Keratinocyte (primary cell): ENCODE data around the gene GALNT14. TPM values are rescaled to one million over a fixed set of nuclear protein-coding genes. Genes with fewer than 3 reads are reported as not detected.

Experiments
- DNase-seq: peaks from one replicate; pipeline ENCODE4 v3.0.0-alpha.2; 2011; ENCODE audit warnings: low read depth, missing footprints, low spot score
- FAIRE-seq: peaks from 2 replicates; lab custom pipeline; 2011; peaks lifted over from hg19 to GRCh38; lab: Jason Lieb, UNC
- H2AFZ ChIP-seq: 2 replicates; pipeline ENCODE4 v1.6.0; 2012; ENCODE audit warnings: low read length, control low read depth, inconsistent platforms; ENCODE audit not compliant: control insufficient read depth
- H3K27ac ChIP-seq: 2 replicates; pipeline ENCODE4 v1.5.1; 2011; ENCODE audit warnings: low read length; ENCODE audit not compliant: control insufficient read depth, insufficient read depth
- H3K27me3 ChIP-seq: 3 replicates; pipeline ENCODE4 v1.6.0; 2011; ENCODE audit warnings: low read length; ENCODE audit not compliant: control insufficient read depth, insufficient read depth; ENCODE audit errors: extremely low read depth
- H3K36me3 ChIP-seq, 2 experiments: 2 replicates in 1 of 2; 3 replicates in 1 of 2; pipeline ENCODE4 v1.5.1; 2011; ENCODE audit warnings: low read length in 2 of 2, mild to moderate bottlenecking in 1 of 2; ENCODE audit not compliant: control insufficient read depth in 2 of 2, insufficient read depth in 2 of 2; ENCODE audit errors: extremely low read depth in 1 of 2
- H3K4me1 ChIP-seq: 3 replicates; pipeline ENCODE4 v1.5.1; 2011; ENCODE audit warnings: low read length; ENCODE audit not compliant: control insufficient read depth, insufficient read depth; ENCODE audit errors: extremely low read depth
- H3K4me2 ChIP-seq: 3 replicates; pipeline ENCODE4 v1.6.0; 2011; ENCODE audit warnings: low read depth, low read length; ENCODE audit not compliant: control insufficient read depth, insufficient read depth; ENCODE audit errors: extremely low read depth
- H3K4me3 ChIP-seq, 3 experiments: fragments of 200-600 bp in 1 of 3; sonication (generic) in 1 of 3; 2 replicates in 2 of 3; 3 replicates in 1 of 3; pipeline ENCODE4 v1.5.1; 2011 to 2016; ENCODE audit warnings: low read length in 3 of 3, mild to moderate bottlenecking in 3 of 3, control low read depth in 2 of 3, inconsistent platforms in 1 of 3, low read depth in 1 of 3, mixed read lengths in 1 of 3, mixed run types in 1 of 3, moderate library complexity in 1 of 3; ENCODE audit not compliant: control insufficient read depth in 2 of 3, insufficient read depth in 2 of 3; ENCODE audit errors: extremely low read depth in 1 of 3
- H3K79me2 ChIP-seq: 2 replicates; pipeline ENCODE4 v1.6.0; 2012; ENCODE audit warnings: low read length; ENCODE audit not compliant: control insufficient read depth, insufficient read depth
- H3K9ac ChIP-seq: 3 replicates; pipeline ENCODE4 v1.6.0; 2011; ENCODE audit warnings: low read length; ENCODE audit not compliant: control insufficient read depth, insufficient read depth; ENCODE audit errors: extremely low read depth
- H3K9me1 ChIP-seq: 3 replicates; pipeline ENCODE4 v1.6.0; 2011; ENCODE audit warnings: low read length; ENCODE audit not compliant: control insufficient read depth, insufficient read depth; ENCODE audit errors: extremely low read depth
- H3K9me3 ChIP-seq: 2 replicates; pipeline ENCODE4 v1.5.1; 2012; ENCODE audit warnings: low read depth, low read length; ENCODE audit not compliant: control insufficient read depth
- H4K20me1 ChIP-seq: 3 replicates; pipeline ENCODE4 v1.6.0; 2011; ENCODE audit warnings: low read length; ENCODE audit not compliant: control insufficient read depth, insufficient read depth; ENCODE audit errors: extremely low read depth
- EZH2 ChIP-seq: IDR thresholded peaks from one replicate; pipeline ENCODE4 v1.6.1; 2012; ENCODE audit warnings: inconsistent platforms, mild to moderate bottlenecking, low read length, moderate library complexity
- dilution Hi-C: fragments of 300-500 bp; cut with MboI; formaldehyde crosslinking; loops from one replicate; pipeline ENCODE4 v1.7.0; 2020; ENCODE audit warnings: low sequenced_read_pairs; ENCODE audit not compliant: extremely low pct_ligation_motif_present
- polyA plus RNA-seq, 5 experiments: library from polyadenylated mRNA; depleted of rRNA in 3 of 5; stranded (reverse) in 3 of 5; stranded (forward) in 1 of 5; unstranded in 1 of 5; fragments of >200 nt; gene quantifications; 1 replicate in 1 of 5; 2 replicates in 3 of 5; 3 replicates in 1 of 5; pipeline versions ENCODE4 v1.2.1 to v1.2.3, GENCODE V29; 2011 to 2012; ENCODE audit warnings: missing spikeins in 2 of 5, low read depth in 1 of 5, low replicate concordance in 1 of 5
- TF ChIP-seq, protein P1 (sequence below), 3 experiments: IDR thresholded peaks in 1 of 3; conservative IDR thresholded peaks in 1 of 3; optimal IDR thresholded peaks in 1 of 3; 2 replicates in 2 of 3; 3 replicates in 1 of 3; pipeline versions ENCODE3 to v1.5.1; 2011; ENCODE audit warnings: low read length in 3 of 3, mild to moderate bottlenecking in 3 of 3, moderate library complexity in 2 of 3, control low read depth in 1 of 3, inconsistent platforms in 1 of 3; ENCODE audit not compliant: insufficient read depth in 2 of 3; ENCODE audit errors: extremely low read depth in 1 of 3

GALNT14 gene
- polyA plus RNA-seq, 1 donor (not counting 4 experiments of a cell fraction or from before 2014, with no cell fraction given): 27.4 TPM

DNA sequence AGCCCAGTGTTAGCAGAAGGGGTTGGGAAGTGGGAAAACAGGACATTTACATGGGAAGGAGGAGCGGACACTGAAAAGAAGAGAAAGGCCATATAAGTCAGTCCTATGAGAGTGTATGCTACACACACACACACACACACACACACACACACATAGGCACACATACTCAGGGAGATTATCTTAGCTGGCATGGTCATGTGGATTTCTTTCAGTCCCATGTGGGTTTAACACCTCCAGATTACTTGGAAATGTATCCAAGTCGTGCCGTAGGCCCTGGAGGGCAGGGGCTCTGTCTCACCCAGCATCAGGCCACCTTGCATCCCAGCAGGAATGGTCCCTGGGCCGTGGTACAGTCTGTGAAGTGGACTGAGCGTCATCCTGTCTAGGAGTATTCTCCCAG lies 217.7 kb downstream of the GALNT14 start:
- H3K27ac ChIP-seq: no peak overlapping the region
- H3K9ac ChIP-seq: no peak overlapping the region
- dilution Hi-C loops: no loop called here
- FAIRE-seq: no peak
- H2AFZ ChIP-seq: no peak overlapping the region
- H4K20me1 ChIP-seq: no peaks in the 10 kb centered on the region
- H3K4me1 ChIP-seq: no peaks in the 10 kb centered on the region
- TF ChIP-seq EZH2: no peak
- TF ChIP-seq, protein P1, sequence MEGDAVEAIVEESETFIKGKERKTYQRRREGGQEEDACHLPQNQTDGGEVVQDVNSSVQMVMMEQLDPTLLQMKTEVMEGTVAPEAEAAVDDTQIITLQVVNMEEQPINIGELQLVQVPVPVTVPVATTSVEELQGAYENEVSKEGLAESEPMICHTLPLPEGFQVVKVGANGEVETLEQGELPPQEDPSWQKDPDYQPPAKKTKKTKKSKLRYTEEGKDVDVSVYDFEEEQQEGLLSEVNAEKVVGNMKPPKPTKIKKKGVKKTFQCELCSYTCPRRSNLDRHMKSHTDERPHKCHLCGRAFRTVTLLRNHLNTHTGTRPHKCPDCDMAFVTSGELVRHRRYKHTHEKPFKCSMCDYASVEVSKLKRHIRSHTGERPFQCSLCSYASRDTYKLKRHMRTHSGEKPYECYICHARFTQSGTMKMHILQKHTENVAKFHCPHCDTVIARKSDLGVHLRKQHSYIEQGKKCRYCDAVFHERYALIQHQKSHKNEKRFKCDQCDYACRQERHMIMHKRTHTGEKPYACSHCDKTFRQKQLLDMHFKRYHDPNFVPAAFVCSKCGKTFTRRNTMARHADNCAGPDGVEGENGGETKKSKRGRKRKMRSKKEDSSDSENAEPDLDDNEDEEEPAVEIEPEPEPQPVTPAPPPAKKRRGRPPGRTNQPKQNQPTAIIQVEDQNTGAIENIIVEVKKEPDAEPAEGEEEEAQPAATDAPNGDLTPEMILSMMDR (optimal IDR thresholded peaks at IDR 0.05 in 1 of 3, IDR thresholded peaks at IDR 0.05 in 1 of 3, conservative IDR thresholded peaks at IDR 0.05 in 1 of 3; ENCODE audit: extremely low read depth in 1 of 3, insufficient read depth in 2 of 3, low read length in 3 of 3): no peak
- no peaks in the 10 kb centered on the region for H3K9me1 ChIP-seq
- no peaks in the 10 kb centered on the region for H3K27me3 ChIP-seq
- peaks cover 3 to 6% of the 10 kb centered on the region in 2 experiments for H3K36me3 ChIP-seq
- no peak overlapping the region for H3K4me3 ChIP-seq
- H3K9me3 ChIP-seq: no peaks in the 10 kb centered on the region
- no peaks in the 10 kb centered on the region for H3K79me2 ChIP-seq
- no peak overlapping the region for H3K4me2 ChIP-seq
- DNase-seq: no peak

DNA sequence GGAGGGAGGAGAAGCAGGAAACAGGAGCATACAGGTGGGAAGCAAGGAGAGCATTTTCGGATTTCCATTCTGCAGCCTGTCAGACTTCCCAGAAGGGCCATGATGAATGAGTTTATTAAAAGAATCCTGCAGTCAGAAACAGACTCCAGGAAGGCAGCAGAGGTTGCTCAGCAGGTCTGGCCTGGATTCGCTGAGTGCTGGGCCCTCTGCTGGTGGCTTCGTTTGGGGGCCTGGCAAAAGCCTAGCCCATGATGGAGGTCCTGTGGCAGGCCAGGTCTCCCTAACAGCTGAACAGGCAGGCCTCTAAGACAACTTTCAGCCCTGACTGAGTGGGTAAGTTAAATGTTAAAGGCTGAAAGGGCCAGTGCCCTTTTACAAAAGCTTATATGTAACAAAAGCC lies 222.8 kb downstream of the GALNT14 start:
- Histone ChIP-seq H3K4me3 (no peak overlapping the region), H3K27ac (no peak overlapping the region), H3K27me3 (no peaks in the 10 kb centered on the region), H3K79me2 (no peaks in the 10 kb centered on the region), H3K9me3 (no peaks in the 10 kb centered on the region), H3K9ac (no peak overlapping the region), H3K4me2 (no peak overlapping the region), H3K36me3 (peaks cover 0 to 5% of the 10 kb centered on the region in 2 experiments), H4K20me1 (no peaks in the 10 kb centered on the region), H3K9me1 (peaks cover 2% of the 10 kb centered on the region), H3K4me1 (peaks cover 2% of the 10 kb centered on the region), H2AFZ (no peak overlapping the region)
- no peak for DNase-seq
- dilution Hi-C loops: no loop called here
- peak; percentile 13 for FAIRE-seq
- TF ChIP-seq, protein P1 (optimal IDR thresholded peaks at IDR 0.05 in 1 of 3, IDR thresholded peaks at IDR 0.05 in 1 of 3, conservative IDR thresholded peaks at IDR 0.05 in 1 of 3; ENCODE audit: extremely low read depth in 1 of 3, insufficient read depth in 2 of 3, low read length in 3 of 3): peak; percentile 27 to 73 (median 66)
- no peak for TF ChIP-seq EZH2
